ENCODE data around the gene ITGA8.
A peak's percentile ranks its signal among the peaks of the same experiment; 100 is the strongest.

ITGA8 gene

GRCh38 chr10:15681076-15681475 is 38.6 kb downstream of the ITGA8 start:
- Histone ChIP-seq H3K27me3 (replicated peaks; ENCODE audit: control insufficient read depth, insufficient read depth, low read length) (no peaks in the 10 kb centered on the region), H3K36me3 (ENCODE audit: control insufficient read depth, insufficient read depth, low read length, severe bottlenecking) (no peaks in the 10 kb centered on the region)
- no peak for DNase-seq (ENCODE audit: low read depth)

GRCh38 chr10:15678851-15679250 is 40.9 kb downstream of the ITGA8 start:
- Histone ChIP-seq H3K36me3 (ENCODE audit: control insufficient read depth, insufficient read depth, low read length, severe bottlenecking) (no peaks in the 10 kb centered on the region), H3K27me3 (replicated peaks; ENCODE audit: control insufficient read depth, insufficient read depth, low read length) (no peaks in the 10 kb centered on the region), H3K9ac (ENCODE audit: low read length) (no peak overlapping the region), H3K9me3 (ENCODE audit: control insufficient read depth, low read length) (no peaks in the 10 kb centered on the region), H3K4me1 (ENCODE audit: control insufficient read depth, insufficient read depth, low read length) (no peaks in the 10 kb centered on the region), H3K4me3 (ENCODE audit: low read length) (no peak overlapping the region)
- no peak for DNase-seq (ENCODE audit: low read depth)

More at GRCh38 chr10:15681076-15681475, 38.6 kb downstream of the ITGA8 start:
- H3K9ac ChIP-seq (ENCODE audit: low read length): no peak overlapping the region
- no peak overlapping the region for H3K4me3 ChIP-seq (ENCODE audit: low read length)
- H3K4me1 ChIP-seq (ENCODE audit: control insufficient read depth, insufficient read depth, low read length): no peaks in the 10 kb centered on the region
- no peaks in the 10 kb centered on the region for H3K9me3 ChIP-seq (ENCODE audit: control insufficient read depth, low read length)

GRCh38 chr10:15672469-15672868 is 47.3 kb downstream of the ITGA8 start:
- Histone ChIP-seq H3K27me3 (replicated peaks; ENCODE audit: control insufficient read depth, insufficient read depth, low read length) (no peaks in the 10 kb centered on the region), H3K9ac (ENCODE audit: low read length) (no peak overlapping the region), H3K36me3 (ENCODE audit: control insufficient read depth, insufficient read depth, low read length, severe bottlenecking) (peaks cover 4% of the 10 kb centered on the region), H3K9me3 (ENCODE audit: control insufficient read depth, low read length) (no peaks in the 10 kb centered on the region), H3K4me1 (ENCODE audit: control insufficient read depth, insufficient read depth, low read length) (no peaks in the 10 kb centered on the region), H3K4me3 (ENCODE audit: low read length) (no peak overlapping the region)
- DNase-seq (ENCODE audit: low read depth): no peak

GRCh38 chr10:15670880-15671279 is 48.8 kb downstream of the ITGA8 start:
- H3K4me3 ChIP-seq (ENCODE audit: low read length): no peak overlapping the region
- H3K27me3 ChIP-seq (replicated peaks; ENCODE audit: control insufficient read depth, insufficient read depth, low read length): no peaks in the 10 kb centered on the region
- no peak for DNase-seq (ENCODE audit: low read depth)
- H3K36me3 ChIP-seq (ENCODE audit: control insufficient read depth, insufficient read depth, low read length, severe bottlenecking): peaks cover 4% of the 10 kb centered on the region
- H3K9me3 ChIP-seq (ENCODE audit: control insufficient read depth, low read length): no peaks in the 10 kb centered on the region
- H3K9ac ChIP-seq (ENCODE audit: low read length): no peak overlapping the region
- H3K4me1 ChIP-seq (ENCODE audit: control insufficient read depth, insufficient read depth, low read length): no peaks in the 10 kb centered on the region

GRCh38 chr10:15661574-15661973 is 58.1 kb downstream of the ITGA8 start:
- Histone ChIP-seq H3K27me3 (replicated peaks; ENCODE audit: control insufficient read depth, insufficient read depth, low read length) (no peaks in the 10 kb centered on the region), H3K4me3 (ENCODE audit: low read length) (no peak overlapping the region)

GRCh38 chr10:15660990-15661389 is 58.7 kb downstream of the ITGA8 start:
- DNase-seq (ENCODE audit: low read depth): no peak
- H3K9ac ChIP-seq (ENCODE audit: low read length): no peak overlapping the region
- H3K9me3 ChIP-seq (ENCODE audit: control insufficient read depth, low read length): no peaks in the 10 kb centered on the region
- no peaks in the 10 kb centered on the region for H3K4me1 ChIP-seq (ENCODE audit: control insufficient read depth, insufficient read depth, low read length)
- no peak overlapping the region for H3K4me3 ChIP-seq (ENCODE audit: low read length)
- peaks cover 2% of the 10 kb centered on the region for H3K36me3 ChIP-seq (ENCODE audit: control insufficient read depth, insufficient read depth, low read length, severe bottlenecking)
- no peaks in the 10 kb centered on the region for H3K27me3 ChIP-seq (replicated peaks; ENCODE audit: control insufficient read depth, insufficient read depth, low read length)

More at GRCh38 chr10:15661574-15661973, 58.1 kb downstream of the ITGA8 start:
- Histone ChIP-seq H3K36me3 (ENCODE audit: control insufficient read depth, insufficient read depth, low read length, severe bottlenecking) (peaks cover 2% of the 10 kb centered on the region), H3K4me1 (ENCODE audit: control insufficient read depth, insufficient read depth, low read length) (no peaks in the 10 kb centered on the region), H3K9ac (ENCODE audit: low read length) (no peak overlapping the region), H3K9me3 (ENCODE audit: control insufficient read depth, low read length) (no peaks in the 10 kb centered on the region)
- no peak for DNase-seq (ENCODE audit: low read depth)

GRCh38 chr10:15658069-15658702 is 61.5 kb downstream of the ITGA8 start:
- DNase-seq (ENCODE audit: low read depth): no peak
- H3K36me3 ChIP-seq (ENCODE audit: control insufficient read depth, insufficient read depth, low read length, severe bottlenecking): peaks cover 8% of the 10 kb centered on the region
- H3K27me3 ChIP-seq (replicated peaks; ENCODE audit: control insufficient read depth, insufficient read depth, low read length): no peaks in the 10 kb centered on the region
- no peak overlapping the region for H3K9ac ChIP-seq (ENCODE audit: low read length)
- H3K9me3 ChIP-seq (ENCODE audit: control insufficient read depth, low read length): no peaks in the 10 kb centered on the region
- H3K4me1 ChIP-seq (ENCODE audit: control insufficient read depth, insufficient read depth, low read length): no peaks in the 10 kb centered on the region
- no peak overlapping the region for H3K4me3 ChIP-seq (ENCODE audit: low read length)

GRCh38 chr10:15652757-15653156 is 67.0 kb downstream of the ITGA8 start:
- H3K9ac ChIP-seq (ENCODE audit: low read length): no peak overlapping the region
- H3K9me3 ChIP-seq (ENCODE audit: control insufficient read depth, low read length): no peaks in the 10 kb centered on the region
- H3K4me3 ChIP-seq (ENCODE audit: low read length): no peak overlapping the region
- no peak for DNase-seq (ENCODE audit: low read depth)
- no peaks in the 10 kb centered on the region for H3K4me1 ChIP-seq (ENCODE audit: control insufficient read depth, insufficient read depth, low read length)
- H3K27me3 ChIP-seq (replicated peaks; ENCODE audit: control insufficient read depth, insufficient read depth, low read length): no peaks in the 10 kb centered on the region
- peaks cover 8% of the 10 kb centered on the region for H3K36me3 ChIP-seq (ENCODE audit: control insufficient read depth, insufficient read depth, low read length, severe bottlenecking)

- H3K27me3 ChIP-seq (replicated peaks; ENCODE audit: control insufficient read depth, insufficient read depth, low read length): no peaks in the 10 kb centered on the region
- no peak overlapping the region for H3K9ac ChIP-seq (ENCODE audit: low read length)
- no peak overlapping the region for H3K4me3 ChIP-seq (ENCODE audit: low read length)
- H3K4me1 ChIP-seq (ENCODE audit: control insufficient read depth, insufficient read depth, low read length): no peaks in the 10 kb centered on the region
- H3K9me3 ChIP-seq (ENCODE audit: control insufficient read depth, low read length): no peaks in the 10 kb centered on the region
- DNase-seq (ENCODE audit: low read depth): no peak
- H3K36me3 ChIP-seq (ENCODE audit: control insufficient read depth, insufficient read depth, low read length, severe bottlenecking): peaks cover 8% of the 10 kb centered on the region
These were observed 67.6 kb downstream of the ITGA8 start for GRCh38 chr10:15652117-15652516.

GRCh38 chr10:15651175-15651574 is 68.5 kb downstream of the ITGA8 start:
- Histone ChIP-seq H3K4me3 (ENCODE audit: low read length) (no peak overlapping the region), H3K9ac (ENCODE audit: low read length) (no peak overlapping the region), H3K4me1 (ENCODE audit: control insufficient read depth, insufficient read depth, low read length) (no peaks in the 10 kb centered on the region), H3K9me3 (ENCODE audit: control insufficient read depth, low read length) (no peaks in the 10 kb centered on the region), H3K27me3 (replicated peaks; ENCODE audit: control insufficient read depth, insufficient read depth, low read length) (no peaks in the 10 kb centered on the region), H3K36me3 (ENCODE audit: control insufficient read depth, insufficient read depth, low read length, severe bottlenecking) (peaks cover 6% of the 10 kb centered on the region)
- no peak for DNase-seq (ENCODE audit: low read depth)

GRCh38 chr10:15642095-15642494 is 77.6 kb downstream of the ITGA8 start:
- Histone ChIP-seq H3K27me3 (replicated peaks; ENCODE audit: control insufficient read depth, insufficient read depth, low read length) (no peaks in the 10 kb centered on the region), H3K9me3 (ENCODE audit: control insufficient read depth, low read length) (no peaks in the 10 kb centered on the region), H3K36me3 (ENCODE audit: control insufficient read depth, insufficient read depth, low read length, severe bottlenecking) (no peaks in the 10 kb centered on the region), H3K9ac (ENCODE audit: low read length) (no peak overlapping the region), H3K4me3 (ENCODE audit: low read length) (no peak overlapping the region), H3K4me1 (ENCODE audit: control insufficient read depth, insufficient read depth, low read length) (peaks cover 17% of the 10 kb centered on the region)
- DNase-seq (ENCODE audit: low read depth): peak; percentile 63

- Histone ChIP-seq H3K4me1 (ENCODE audit: control insufficient read depth, insufficient read depth, low read length) (peaks cover 17% of the 10 kb centered on the region), H3K27me3 (replicated peaks; ENCODE audit: control insufficient read depth, insufficient read depth, low read length) (no peaks in the 10 kb centered on the region), H3K9ac (ENCODE audit: low read length) (peak overlapping the region; percentile 47), H3K36me3 (ENCODE audit: control insufficient read depth, insufficient read depth, low read length, severe bottlenecking) (no peaks in the 10 kb centered on the region), H3K9me3 (ENCODE audit: control insufficient read depth, low read length) (no peaks in the 10 kb centered on the region), H3K4me3 (ENCODE audit: low read length) (no peak overlapping the region)
- DNase-seq (ENCODE audit: low read depth): no peak
These were observed 79.1 kb downstream of the ITGA8 start for GRCh38 chr10:15640536-15641085.
